HCT116 (cell line): ENCODE data around the gene CNKSR3. TPM values are rescaled to one million over a fixed set of nuclear protein-coding genes. Genes with fewer than 3 reads are reported as not detected.

Experiments
- ATAC-seq: fragments of 200-7000 bp; cut with Tn5 transposase; 2 replicates; pipeline ENCODE4 v1.9.1; 2020; ENCODE audit warnings: mild to moderate bottlenecking, moderate library complexity
- BruUV-seq: library from RNA; stranded (reverse); fragments of 400-500 nt; replicated peaks from 2 replicates; lab custom pipeline; 2021; lab: Mats Ljungman, UMichigan
- CTCF ChIA-PET: fragments of 300-600 bp; sonication (Branson Sonifier 250); formaldehyde crosslinking; loops from one replicate; lab custom pipeline; 2021; ENCODE audit warnings: antibody characterized with exemption; lab: Charles Lee
- POLR2A ChIA-PET: fragments of 300-600, 350-600 bp; sonication (Branson Sonifier 250); formaldehyde crosslinking; loops from one replicate; lab custom pipeline; 2021; ENCODE audit warnings: antibody characterized with exemption; lab: Charles Lee
- RAD21 ChIA-PET, 2 experiments: fragments of 300-600 bp; sonication (Branson Sonifier 250); formaldehyde crosslinking; loops; one replicate each; lab custom pipeline; 2023; ENCODE audit warnings: low total read pairs in 2 of 2; ENCODE audit not compliant: uncharacterized antibody in 2 of 2, unreplicated experiment in 2 of 2, low non-redundant PET in 1 of 2; lab: Charles Lee
- DNase-seq: peaks from one replicate; pipeline ENCODE4 v3.0.0-alpha.2; 2010; ENCODE audit warnings: low read depth, low spot score
- H2AFZ ChIP-seq: fragments of 200-600 bp; shearing (Covaris generic), sonication (generic); 2 replicates; pipeline ENCODE4 v1.6.1; 2017; ENCODE audit warnings: low read depth, mixed run types, mixed read lengths, antibody characterized with exemption, low read length; ENCODE audit not compliant: poor library complexity, severe bottlenecking
- H3K27ac ChIP-seq: 2 replicates; pipeline ENCODE4 v1.5.1; 2012; ENCODE audit warnings: low read depth, low read length
- H3K27me3 ChIP-seq: fragments of 200-600 bp; sonication (generic); 2 replicates; pipeline ENCODE4 v1.6.1; 2016; ENCODE audit warnings: mixed run types, low read length, mixed read lengths; ENCODE audit not compliant: insufficient read depth
- H3K36me3 ChIP-seq, 2 experiments: fragments of 200-500 bp in 1 of 2; fragments of 200-600 bp in 1 of 2; sonication (Bioruptor generic) in 1 of 2; sonication (generic) in 1 of 2; 2 replicates each; pipeline versions ENCODE4 v1.5.1 to v1.6.1; 2014 to 2016; ENCODE audit warnings: low read length in 2 of 2, inconsistent platforms in 1 of 2, mixed read lengths in 1 of 2, mixed run types in 1 of 2; ENCODE audit not compliant: insufficient read depth in 2 of 2, control insufficient read depth in 1 of 2
- H3K4me1 ChIP-seq, 2 experiments: fragments of 200-600 bp in 1 of 2; sonication (generic) in 1 of 2; 2 replicates each; pipeline versions ENCODE4 v1.5.1 to v1.6.1; 2012 to 2017; ENCODE audit warnings: low read length in 2 of 2, inconsistent platforms in 1 of 2, mild to moderate bottlenecking in 1 of 2, mixed read lengths in 1 of 2, mixed run types in 1 of 2, moderate library complexity in 1 of 2; ENCODE audit not compliant: insufficient read depth in 2 of 2, control insufficient read depth in 1 of 2
- H3K4me2 ChIP-seq: fragments of 200-600 bp; sonication (generic); 2 replicates; pipeline ENCODE4 v1.6.1; 2017; ENCODE audit warnings: mixed run types, low read length, mixed read lengths
- H3K4me3 ChIP-seq, 2 experiments: fragments of 200-600 bp in 1 of 2; sonication (generic) in 1 of 2; replicated peaks in 1 of 2; 2 replicates each; pipeline ENCODE4 v1.5.1; 2011 to 2016; ENCODE audit warnings: low read length in 2 of 2, control low read depth in 1 of 2, low read depth in 1 of 2, mild to moderate bottlenecking in 1 of 2, mixed read lengths in 1 of 2, mixed run types in 1 of 2
- H3K79me2 ChIP-seq: fragments of 200-600 bp; sonication (generic); 2 replicates; pipeline ENCODE4 v1.6.1; 2017; ENCODE audit warnings: mild to moderate bottlenecking, mixed run types, low read length, moderate library complexity, mixed read lengths; ENCODE audit not compliant: insufficient read depth
- H3K9ac ChIP-seq: fragments of 200-600 bp; sonication (generic); 2 replicates; pipeline ENCODE4 v1.6.1; 2016; ENCODE audit warnings: low read length, mixed read lengths
- H3K9me2 ChIP-seq: fragments of 200-600 bp; sonication (generic), shearing (Covaris generic); 2 replicates; pipeline ENCODE4 v1.6.1; 2017; ENCODE audit warnings: mixed run types, mild to moderate bottlenecking, moderate library complexity; ENCODE audit not compliant: insufficient read depth
- H3K9me3 ChIP-seq, 2 experiments: fragments of 200-500 bp in 1 of 2; fragments of 200-600 bp in 1 of 2; sonication (Bioruptor generic) in 1 of 2; sonication (generic) in 1 of 2; 2 replicates each; pipeline ENCODE4 v1.6.1; 2014 to 2017; ENCODE audit warnings: low read length in 2 of 2, mixed read lengths in 2 of 2, inconsistent platforms in 1 of 2, low read depth in 1 of 2, mild to moderate bottlenecking in 1 of 2, mixed run types in 1 of 2, moderate library complexity in 1 of 2; ENCODE audit not compliant: control insufficient read depth in 1 of 2, insufficient read depth in 1 of 2
- H4K20me1 ChIP-seq: fragments of 200-600 bp; sonication (generic), shearing (Covaris generic); 2 replicates; pipeline ENCODE4 v1.6.1; 2017; ENCODE audit warnings: mixed run types, mild to moderate bottlenecking, moderate library complexity; ENCODE audit not compliant: insufficient read depth
- CEBPB ChIP-seq: IDR thresholded peaks from 2 replicates; pipeline ENCODE4 v1.6.1; 2012; ENCODE audit warnings: low read depth
- EGR1 ChIP-seq: IDR thresholded peaks from 2 replicates; pipeline ENCODE4 v1.6.1; 2012; ENCODE audit warnings: low read depth
- POLR2AphosphoS5 ChIP-seq: IDR thresholded peaks from 2 replicates; pipeline ENCODE4 v1.6.1; 2011; ENCODE audit warnings: mild to moderate bottlenecking, low read depth, low read length, moderate library complexity
- SP1 ChIP-seq: IDR thresholded peaks from 2 replicates; pipeline ENCODE4 v1.6.1; 2012; ENCODE audit warnings: low read depth
- ZNF274 ChIP-seq: fragments of 200-500 bp; sonication (Bioruptor generic); IDR thresholded peaks from 2 replicates; pipeline ENCODE4 v1.6.1; 2014; ENCODE audit warnings: mild to moderate bottlenecking, low read depth, low read length, inconsistent platforms
- intact Hi-C: fragments of 100-400 bp; cut with micrococcal nuclease; formaldehyde crosslinking; loops from 2 replicates; pipeline ENCODE4 v1.10.0; 2022
- total RNA-seq: library from RNA; stranded (reverse); gene quantifications from one replicate; pipeline ENCODE4 v1.2.1, GENCODE V29; 2021; ENCODE audit not compliant: unreplicated experiment
- TF ChIP-seq, protein P1 (sequence below), 3 experiments: fragments of 200-600 bp in 1 of 3; sonication (generic) in 1 of 3; IDR thresholded peaks in 2 of 3; conservative IDR thresholded peaks in 1 of 3; 2 replicates each; pipeline ENCODE4 v1.5.1; 2012 to 2017; ENCODE audit warnings: low read depth in 2 of 3, low read length in 2 of 3, antibody characterized with exemption in 1 of 3, borderline replicate concordance in 1 of 3, control low read depth in 1 of 3, mild to moderate bottlenecking in 1 of 3, mixed read lengths in 1 of 3, mixed run types in 1 of 3, moderate library complexity in 1 of 3; ENCODE audit not compliant: insufficient read depth in 1 of 3
- TF ChIP-seq, protein P2 (sequence below): IDR thresholded peaks from 2 replicates; pipeline ENCODE4 v1.6.1; 2011; ENCODE audit warnings: mild to moderate bottlenecking, low read length, moderate library complexity; ENCODE audit not compliant: insufficient replicate concordance; ENCODE audit errors: extremely low read depth

The CNKSR3 gene
- total RNA-seq, 1 experiment from 2014 or later, result 15.4 TPM

DNA sequence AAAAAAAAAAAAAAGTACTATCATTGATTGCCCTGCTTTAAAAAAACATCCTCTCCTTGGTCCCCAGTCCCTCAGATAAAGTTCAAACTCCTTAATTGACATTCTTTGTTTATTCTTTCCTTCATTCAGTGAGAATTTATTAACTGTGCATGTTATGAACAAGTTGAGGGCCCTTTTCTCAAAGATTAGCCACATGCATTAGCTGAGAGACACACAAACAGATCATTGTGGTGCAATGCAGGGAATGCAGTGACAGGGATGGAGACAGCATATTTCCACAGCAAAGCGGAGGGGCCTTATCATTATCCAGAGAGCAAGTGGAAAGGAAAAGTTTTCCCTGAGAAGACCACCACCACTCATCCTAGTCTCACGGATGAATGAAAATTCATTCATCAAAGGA is 132.0 kb downstream of the CNKSR3 start:
- Histone ChIP-seq H3K9ac (no peak overlapping the region), H3K4me1 (no peaks in the 10 kb centered on the region), H3K4me3 (no peak overlapping the region), H3K79me2 (no peaks in the 10 kb centered on the region), H3K9me2 (no peaks in the 10 kb centered on the region), H4K20me1 (no peaks in the 10 kb centered on the region), H2AFZ (no peak overlapping the region), H3K27me3 (no peaks in the 10 kb centered on the region), H3K9me3 (no peaks in the 10 kb centered on the region), H3K4me2 (no peak overlapping the region), H3K36me3 (no peaks in the 10 kb centered on the region), H3K27ac (no peak overlapping the region)
- no peak for TF ChIP-seq POLR2AphosphoS5
- no peak for TF ChIP-seq ZNF274
- TF ChIP-seq EGR1, result no peak
- TF ChIP-seq, protein P1, sequence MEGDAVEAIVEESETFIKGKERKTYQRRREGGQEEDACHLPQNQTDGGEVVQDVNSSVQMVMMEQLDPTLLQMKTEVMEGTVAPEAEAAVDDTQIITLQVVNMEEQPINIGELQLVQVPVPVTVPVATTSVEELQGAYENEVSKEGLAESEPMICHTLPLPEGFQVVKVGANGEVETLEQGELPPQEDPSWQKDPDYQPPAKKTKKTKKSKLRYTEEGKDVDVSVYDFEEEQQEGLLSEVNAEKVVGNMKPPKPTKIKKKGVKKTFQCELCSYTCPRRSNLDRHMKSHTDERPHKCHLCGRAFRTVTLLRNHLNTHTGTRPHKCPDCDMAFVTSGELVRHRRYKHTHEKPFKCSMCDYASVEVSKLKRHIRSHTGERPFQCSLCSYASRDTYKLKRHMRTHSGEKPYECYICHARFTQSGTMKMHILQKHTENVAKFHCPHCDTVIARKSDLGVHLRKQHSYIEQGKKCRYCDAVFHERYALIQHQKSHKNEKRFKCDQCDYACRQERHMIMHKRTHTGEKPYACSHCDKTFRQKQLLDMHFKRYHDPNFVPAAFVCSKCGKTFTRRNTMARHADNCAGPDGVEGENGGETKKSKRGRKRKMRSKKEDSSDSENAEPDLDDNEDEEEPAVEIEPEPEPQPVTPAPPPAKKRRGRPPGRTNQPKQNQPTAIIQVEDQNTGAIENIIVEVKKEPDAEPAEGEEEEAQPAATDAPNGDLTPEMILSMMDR (IDR thresholded peaks at IDR 0.05 in 2 of 3, conservative IDR thresholded peaks at IDR 0.05 in 1 of 3; ENCODE audit: borderline replicate concordance in 1 of 3, insufficient read depth in 1 of 3, low read depth in 2 of 3, low read length in 2 of 3), result no peak
- TF ChIP-seq SP1, result no peak
- no peak for TF ChIP-seq CEBPB
- BruUV-seq, result no TSS peak
- ChIA-PET CTCF (no interaction called here), RAD21 (no interaction called here), POLR2A (no interaction called here)
- ATAC-seq (no peak), DNase-seq (no peak)
- intact Hi-C loops, result no loop called here

DNA sequence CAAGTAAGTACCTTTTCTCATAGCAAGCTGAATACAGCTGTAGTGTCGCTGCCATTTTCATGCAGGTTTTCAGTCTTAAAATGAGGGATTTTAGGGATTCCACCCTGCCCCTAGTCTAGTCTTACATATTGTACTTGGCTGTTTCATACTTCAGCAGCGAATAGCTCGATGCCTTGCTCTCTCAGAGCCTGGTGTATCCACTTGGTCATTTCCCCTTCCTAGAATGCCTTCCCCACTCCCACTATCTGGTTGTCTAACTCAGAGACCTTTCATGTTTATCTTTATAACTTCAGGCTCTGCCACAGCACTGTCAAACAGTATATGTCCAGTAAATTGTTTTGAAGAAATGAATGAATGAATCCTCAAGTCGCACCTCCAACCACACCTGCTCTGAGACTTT is 132.8 kb downstream of the CNKSR3 start:
- H2AFZ ChIP-seq, result no peak overlapping the region
- BruUV-seq, result no TSS peak
- ChIA-PET RAD21 (no interaction called here), CTCF (no interaction called here), POLR2A (no interaction called here)
- H3K9me3 ChIP-seq, result no peaks in the 10 kb centered on the region
- no peaks in the 10 kb centered on the region for H3K4me1 ChIP-seq
- no peak overlapping the region for H3K4me2 ChIP-seq
- intact Hi-C loops, result no loop called here
- H3K36me3 ChIP-seq, result no peaks in the 10 kb centered on the region
- H3K27me3 ChIP-seq, result no peaks in the 10 kb centered on the region
- TF ChIP-seq, protein P2, sequence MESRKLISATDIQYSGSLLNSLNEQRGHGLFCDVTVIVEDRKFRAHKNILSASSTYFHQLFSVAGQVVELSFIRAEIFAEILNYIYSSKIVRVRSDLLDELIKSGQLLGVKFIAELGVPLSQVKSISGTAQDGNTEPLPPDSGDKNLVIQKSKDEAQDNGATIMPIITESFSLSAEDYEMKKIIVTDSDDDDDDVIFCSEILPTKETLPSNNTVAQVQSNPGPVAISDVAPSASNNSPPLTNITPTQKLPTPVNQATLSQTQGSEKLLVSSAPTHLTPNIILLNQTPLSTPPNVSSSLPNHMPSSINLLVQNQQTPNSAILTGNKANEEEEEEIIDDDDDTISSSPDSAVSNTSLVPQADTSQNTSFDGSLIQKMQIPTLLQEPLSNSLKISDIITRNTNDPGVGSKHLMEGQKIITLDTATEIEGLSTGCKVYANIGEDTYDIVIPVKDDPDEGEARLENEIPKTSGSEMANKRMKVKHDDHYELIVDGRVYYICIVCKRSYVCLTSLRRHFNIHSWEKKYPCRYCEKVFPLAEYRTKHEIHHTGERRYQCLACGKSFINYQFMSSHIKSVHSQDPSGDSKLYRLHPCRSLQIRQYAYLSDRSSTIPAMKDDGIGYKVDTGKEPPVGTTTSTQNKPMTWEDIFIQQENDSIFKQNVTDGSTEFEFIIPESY, result no peak
- ATAC-seq, result no peak
- no peaks in the 10 kb centered on the region for H3K9me2 ChIP-seq
- H3K79me2 ChIP-seq, result no peaks in the 10 kb centered on the region
- no peak overlapping the region for H3K27ac ChIP-seq
- H4K20me1 ChIP-seq, result no peaks in the 10 kb centered on the region
- no peak for DNase-seq
- H3K9ac ChIP-seq, result no peak overlapping the region
- H3K4me3 ChIP-seq, result no peak overlapping the region
